ENCODE data around the gene ADORA2A.

DNA sequence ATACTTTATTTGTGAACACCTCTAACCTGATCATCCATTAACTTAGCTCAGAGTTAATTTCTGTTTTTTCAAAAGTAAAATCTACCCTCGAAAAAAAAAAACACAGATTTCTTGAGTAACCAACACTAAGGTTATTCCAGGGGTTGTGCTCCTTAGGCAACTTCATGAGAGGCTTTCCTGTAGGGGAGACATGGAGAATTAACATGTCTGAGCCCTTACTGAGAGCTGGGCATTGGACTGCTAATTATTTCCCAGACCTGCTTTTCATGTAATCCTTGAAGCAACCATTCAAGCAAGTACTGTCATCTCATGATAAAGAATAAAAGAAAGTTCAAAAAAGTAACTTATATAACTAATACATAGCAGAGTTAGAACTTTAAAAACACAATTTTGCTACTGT lies 54.2 kb downstream of the ADORA2A start:
- TF ChIP-seq, protein P1, sequence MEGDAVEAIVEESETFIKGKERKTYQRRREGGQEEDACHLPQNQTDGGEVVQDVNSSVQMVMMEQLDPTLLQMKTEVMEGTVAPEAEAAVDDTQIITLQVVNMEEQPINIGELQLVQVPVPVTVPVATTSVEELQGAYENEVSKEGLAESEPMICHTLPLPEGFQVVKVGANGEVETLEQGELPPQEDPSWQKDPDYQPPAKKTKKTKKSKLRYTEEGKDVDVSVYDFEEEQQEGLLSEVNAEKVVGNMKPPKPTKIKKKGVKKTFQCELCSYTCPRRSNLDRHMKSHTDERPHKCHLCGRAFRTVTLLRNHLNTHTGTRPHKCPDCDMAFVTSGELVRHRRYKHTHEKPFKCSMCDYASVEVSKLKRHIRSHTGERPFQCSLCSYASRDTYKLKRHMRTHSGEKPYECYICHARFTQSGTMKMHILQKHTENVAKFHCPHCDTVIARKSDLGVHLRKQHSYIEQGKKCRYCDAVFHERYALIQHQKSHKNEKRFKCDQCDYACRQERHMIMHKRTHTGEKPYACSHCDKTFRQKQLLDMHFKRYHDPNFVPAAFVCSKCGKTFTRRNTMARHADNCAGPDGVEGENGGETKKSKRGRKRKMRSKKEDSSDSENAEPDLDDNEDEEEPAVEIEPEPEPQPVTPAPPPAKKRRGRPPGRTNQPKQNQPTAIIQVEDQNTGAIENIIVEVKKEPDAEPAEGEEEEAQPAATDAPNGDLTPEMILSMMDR (IDR thresholded peaks at IDR 0.05; ENCODE audit: low read length) = no peak
- no peak for TF ChIP-seq EZH2 (optimal IDR thresholded peaks at IDR 0.05; ENCODE audit: low read depth, low read length)

Measured in MM.1S (cell line).